Pulmonary artery endothelial cell (primary cell): ENCODE measurements around the gene HNRNPUL1. TPM values are rescaled to one million over a fixed set of nuclear protein-coding genes. Genes with fewer than 3 reads are reported as not detected.

Source experiments
- DNase-seq: peaks from one replicate; pipeline ENCODE4 v3.0.0-alpha.2; 2011; ENCODE audit warnings: low read depth, low spot score
- total RNA-seq: library from RNA; depleted of rRNA; stranded (reverse); fragments of >200 nt; gene quantifications from 2 replicates; pipeline ENCODE4 v1.2.3, GENCODE V29; 2014

The HNRNPUL1 gene
- total RNA-seq, 1 donor from 2014 or later: 85.7 TPM

DNA sequence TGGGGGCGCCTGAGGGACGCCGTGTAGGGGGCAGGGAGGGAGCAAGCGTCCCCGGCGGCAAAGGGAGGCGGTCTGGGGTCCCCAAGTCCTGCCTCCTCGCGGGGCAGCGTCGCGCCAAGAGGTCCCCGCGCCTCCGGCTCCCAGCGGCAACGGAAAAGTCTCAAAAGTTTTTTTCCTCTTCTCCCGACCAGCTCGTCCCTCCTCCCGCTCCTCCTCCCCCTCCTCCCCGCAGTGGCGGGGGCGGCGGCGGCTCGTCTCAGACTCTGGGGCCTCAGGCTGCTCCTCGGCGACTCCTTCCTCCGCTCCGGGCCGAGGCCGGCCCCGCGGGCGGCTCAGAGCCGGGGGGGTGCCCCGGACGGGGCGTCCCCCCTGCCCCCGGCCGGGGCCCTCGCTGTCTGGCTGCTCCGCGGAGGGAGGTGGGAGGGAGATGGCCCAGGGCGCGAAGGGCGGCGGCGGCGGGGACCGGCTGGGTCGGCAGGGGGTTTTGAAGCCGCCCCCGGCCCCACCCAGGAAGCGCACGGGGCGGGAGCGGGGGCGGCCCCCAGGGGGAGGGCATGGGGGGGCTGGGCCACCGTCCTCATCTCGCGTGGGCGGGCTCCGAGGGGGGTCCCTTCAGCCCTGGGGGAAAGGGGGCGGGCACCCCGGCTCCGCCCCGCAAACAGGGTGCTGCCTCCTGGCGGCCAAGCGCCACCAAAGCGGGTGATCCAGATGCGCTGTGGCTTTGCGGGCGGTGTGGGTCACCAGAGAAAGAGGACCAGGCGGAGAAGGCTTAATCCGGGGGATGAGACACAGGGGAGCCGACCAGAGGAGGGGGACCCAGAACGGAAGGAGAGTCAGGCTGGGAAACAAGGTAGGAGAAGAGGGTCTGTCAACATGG is 89.5 kb downstream of the HNRNPUL1 start, which contains the start of gene TGFB1:
Gene TGFB1, minus strand, starts transcription at position 457 of the 877 bp plus-strand sequence. CDS start 878 bp downstream, outside the sequence.
- DNase-seq: peak; percentile 54

- DNase-seq: no peak
Observed at GRCh38 chr19:41354343-41354953, 90.3 kb downstream of the HNRNPUL1 start.

- no peak for DNase-seq
Observed at GRCh38 chr19:41355035-41355434, 90.9 kb downstream of the HNRNPUL1 start.

GRCh38 chr19:41355802-41356201 is 91.6 kb downstream of the HNRNPUL1 start:
- no peak for DNase-seq

- DNase-seq: no peak
Observed at GRCh38 chr19:41356984-41357739, 93.0 kb downstream of the HNRNPUL1 start.

Other genes starting within 250 kb of the HNRNPUL1 start
- gene CYP2A13, start 175.9 kb upstream of the HNRNPUL1 start, total RNA-seq: not detected in 2 replicates
- gene CYP2F1, start 149.9 kb upstream of the HNRNPUL1 start, total RNA-seq: not detected in 2 replicates
- under 0.01 and 0.32 TPM in 2 replicates for gene CYP2S1, start 71.2 kb upstream of the HNRNPUL1 start, total RNA-seq
- 177 and 238 TPM in 2 replicates for gene AXL, start 45.1 kb upstream of the HNRNPUL1 start, total RNA-seq
- 6.1 and 9.1 TPM in 2 replicates for gene CCDC97, start 45.8 kb downstream of the HNRNPUL1 start, total RNA-seq
- 18.2 and 18.9 TPM in 2 replicates for gene TGFB1, start 89.5 kb downstream of the HNRNPUL1 start, total RNA-seq
- 7.4 and 10.4 TPM in 2 replicates for gene B9D2, start 99.8 kb downstream of the HNRNPUL1 start, total RNA-seq
- 5.2 and 8.1 TPM in 2 replicates for gene TMEM91, start 112.2 kb downstream of the HNRNPUL1 start, total RNA-seq
- 15.7 and 16.2 TPM in 2 replicates for gene EXOSC5, start 133.0 kb downstream of the HNRNPUL1 start, total RNA-seq
- gene BCKDHA, start 133.4 kb downstream of the HNRNPUL1 start, total RNA-seq: 33.8 and 74.5 TPM in 2 replicates
- 2.1 and 2.7 TPM in 2 replicates for gene B3GNT8, start 163.0 kb downstream of the HNRNPUL1 start, total RNA-seq
- gene DMAC2, start 175.5 kb downstream of the HNRNPUL1 start, total RNA-seq: 54.1 and 56.2 TPM in 2 replicates
- gene ERICH4, start 178.8 kb downstream of the HNRNPUL1 start, total RNA-seq: not detected in 2 replicates